Cardiac muscle cell (in vitro differentiated cells and primary cell): ENCODE data around the gene ASPSCR1. TPM values are rescaled to one million over a fixed set of nuclear protein-coding genes. Genes with fewer than 3 reads are reported as not detected.
A peak's percentile ranks its signal among the peaks of the same experiment; 100 is the strongest.

ENCODE experiments used
- DNase-seq, 2 donors: peaks; one replicate each; pipeline versions ENCODE4 v3.0.0 to v3.0.0-alpha.2; 2010 to 2017; ENCODE audit warnings: low read depth in 1 of 2, low spot score in 1 of 2
- H3K27ac ChIP-seq: fragments of 200-600 bp; sonication (generic); 2 replicates; pipeline ENCODE4 v1.5.1; 2016
- H3K27me3 ChIP-seq: fragments of 200-600 bp; sonication (generic); 2 replicates; pipeline ENCODE4 v1.6.0; 2016; ENCODE audit warnings: control low read depth
- H3K36me3 ChIP-seq: fragments of 200-600 bp; sonication (generic); 2 replicates; pipeline ENCODE4 v1.5.1; 2016; ENCODE audit warnings: control low read depth
- H3K4me1 ChIP-seq: fragments of 200-600 bp; sonication (generic); 2 replicates; pipeline ENCODE4 v1.8.1; 2017; ENCODE audit warnings: low read depth, mild to moderate bottlenecking, mixed run types
- H3K4me3 ChIP-seq: fragments of 200-600 bp; sonication (generic); 2 replicates; pipeline ENCODE4 v1.5.1; 2016; ENCODE audit warnings: mild to moderate bottlenecking
- H3K9me3 ChIP-seq: fragments of 200-600 bp; sonication (generic); 2 replicates; pipeline ENCODE4 v1.5.1; 2017; ENCODE audit warnings: low read depth, mild to moderate bottlenecking, control low read depth
- CTCF ChIP-seq: IDR thresholded peaks from 2 replicates; pipeline ENCODE4 v1.5.1; 2012; ENCODE audit warnings: low read depth, mild to moderate bottlenecking, low read length
- polyA plus RNA-seq: library from polyadenylated mRNA; unstranded; fragments of >200 nt; fragmentation: Nextera tagmentation; extraction: Ambion mirVana; gene quantifications from 2 replicates; pipeline ENCODE4 v1.2.1, GENCODE V29; 2016
- total RNA-seq: library from RNA; depleted of rRNA; stranded (reverse); fragments of >200 nt; gene quantifications from 2 replicates; pipeline ENCODE4 v1.2.3, GENCODE V29; 2016

ASPSCR1 gene
- total and polyA plus RNA-seq, 2 experiments from 2014 or later = 48.5 to 74.0 TPM

GRCh38 chr17:82029990-82030469, 52.6 kb downstream of the ASPSCR1 start:
- no peak for DNase-seq
- no peak overlapping the region for H3K27ac ChIP-seq
- H3K27me3 ChIP-seq = no peaks in the 10 kb centered on the region
- H3K4me3 ChIP-seq = no peak overlapping the region
- H3K36me3 ChIP-seq = no peaks in the 10 kb centered on the region
- TF ChIP-seq CTCF = no peak
- H3K9me3 ChIP-seq = no peaks in the 10 kb centered on the region
- no peaks in the 10 kb centered on the region for H3K4me1 ChIP-seq

GRCh38 chr17:82030470-82031302, 53.3 kb downstream of the ASPSCR1 start:
- peak; percentile 89 to 91 for DNase-seq
- H3K4me1 ChIP-seq = no peaks in the 10 kb centered on the region
- peak; percentile 39 for TF ChIP-seq CTCF
- no peaks in the 10 kb centered on the region for H3K27me3 ChIP-seq
- H3K36me3 ChIP-seq = no peaks in the 10 kb centered on the region
- no peaks in the 10 kb centered on the region for H3K9me3 ChIP-seq
- peak overlapping the region; percentile 16 for H3K27ac ChIP-seq
- peak overlapping the region; percentile 77 for H3K4me3 ChIP-seq

GRCh38 chr17:82031303-82031884, 54.0 kb downstream of the ASPSCR1 start, which contains the start of gene RAC3:
Gene RAC3, plus strand, starts transcription at chr17:82031678. Its CDS starts 84 bp downstream, at chr17:82031762.
- peaks cover 4% of the 10 kb centered on the region for H3K4me1 ChIP-seq
- peak; percentile 41 to 80 for DNase-seq
- no peaks in the 10 kb centered on the region for H3K36me3 ChIP-seq
- TF ChIP-seq CTCF = no peak
- peak within 1 kb of the TSS; percentile 77 for H3K4me3 ChIP-seq
- H3K27me3 ChIP-seq = no peaks in the 10 kb centered on the region
- H3K27ac ChIP-seq = peak within 1 kb of the TSS; percentile 16
- H3K9me3 ChIP-seq = no peaks in the 10 kb centered on the region

GRCh38 chr17:82031885-82032627, 54.6 kb downstream of the ASPSCR1 start:
- peaks cover 8% of the 10 kb centered on the region for H3K4me1 ChIP-seq
- no peaks in the 10 kb centered on the region for H3K9me3 ChIP-seq
- peak in 1 of 2 donors; percentile 43 for DNase-seq
- no peaks in the 10 kb centered on the region for H3K27me3 ChIP-seq
- no peaks in the 10 kb centered on the region for H3K36me3 ChIP-seq
- H3K4me3 ChIP-seq = peak overlapping the region; percentile 44
- TF ChIP-seq CTCF = no peak
- H3K27ac ChIP-seq = no peak overlapping the region

- no peaks in the 10 kb centered on the region for H3K27me3 ChIP-seq
- H3K27ac ChIP-seq = no peak overlapping the region
- no peak for DNase-seq
- H3K9me3 ChIP-seq = no peaks in the 10 kb centered on the region
- H3K4me1 ChIP-seq = peaks cover 8% of the 10 kb centered on the region
- H3K4me3 ChIP-seq = no peak overlapping the region
- no peak for TF ChIP-seq CTCF
- no peaks in the 10 kb centered on the region for H3K36me3 ChIP-seq
These were observed 56.1 kb downstream of the ASPSCR1 start for GRCh38 chr17:82033359-82034085.
